Activated CD4-positive, alpha-beta memory T cell treated with anti-CD3 and anti-CD28 coated beads, Interleukin-2, amount 10 ng/mL, durations not matched to agents 7 days and 5 days (primary cell): ENCODE data around the gene TGM3. TPM values are rescaled to one million over a fixed set of nuclear protein-coding genes. Genes with fewer than 3 reads are reported as not detected.
A peak's percentile ranks its signal among the peaks of the same experiment; 100 is the strongest.

Source experiments
- CTCF ChIA-PET: fragments of 350-600 bp; sonication (Branson Sonifier 250); formaldehyde crosslinking; loops from one replicate; lab custom pipeline; 2021; ENCODE audit warnings: antibody characterized with exemption, inconsistent platforms; lab: Charles Lee
- POLR2A ChIA-PET: fragments of 350-600 bp; sonication (Branson Sonifier 250); formaldehyde crosslinking; loops from one replicate; lab custom pipeline; 2021; ENCODE audit warnings: antibody characterized with exemption; lab: Charles Lee
- DNase-seq: peaks from one replicate; pipeline ENCODE4 v3.0.0-alpha.2; 2020
- H3K27ac Mint-ChIP-seq: one replicate; pipeline ENCODE4 v1.8.0; 2021; ENCODE audit warnings: mild to moderate bottlenecking, mixed read lengths
- H3K27me3 Mint-ChIP-seq: one replicate; pipeline ENCODE4 v1.8.0; 2021; ENCODE audit warnings: mixed read lengths
- H3K36me3 Mint-ChIP-seq: one replicate; pipeline ENCODE4 v1.8.0; 2021; ENCODE audit warnings: low read depth, mixed read lengths
- H3K4me1 Mint-ChIP-seq: one replicate; pipeline ENCODE4 v1.8.0; 2021; ENCODE audit warnings: mixed read lengths
- H3K4me3 Mint-ChIP-seq: one replicate; pipeline ENCODE4 v1.8.0; 2021; ENCODE audit warnings: mild to moderate bottlenecking, mixed read lengths
- H3K9me3 Mint-ChIP-seq: one replicate; pipeline ENCODE4 v1.8.0; 2021; ENCODE audit warnings: mixed read lengths
- total RNA-seq, 2 experiments: library from RNA; stranded (reverse); gene quantifications; one replicate each; pipeline ENCODE4 v1.2.3, GENCODE V29; 2021

The TGM3 gene
- total RNA-seq, 2 experiments from 2014 or later = not detected

DNA sequence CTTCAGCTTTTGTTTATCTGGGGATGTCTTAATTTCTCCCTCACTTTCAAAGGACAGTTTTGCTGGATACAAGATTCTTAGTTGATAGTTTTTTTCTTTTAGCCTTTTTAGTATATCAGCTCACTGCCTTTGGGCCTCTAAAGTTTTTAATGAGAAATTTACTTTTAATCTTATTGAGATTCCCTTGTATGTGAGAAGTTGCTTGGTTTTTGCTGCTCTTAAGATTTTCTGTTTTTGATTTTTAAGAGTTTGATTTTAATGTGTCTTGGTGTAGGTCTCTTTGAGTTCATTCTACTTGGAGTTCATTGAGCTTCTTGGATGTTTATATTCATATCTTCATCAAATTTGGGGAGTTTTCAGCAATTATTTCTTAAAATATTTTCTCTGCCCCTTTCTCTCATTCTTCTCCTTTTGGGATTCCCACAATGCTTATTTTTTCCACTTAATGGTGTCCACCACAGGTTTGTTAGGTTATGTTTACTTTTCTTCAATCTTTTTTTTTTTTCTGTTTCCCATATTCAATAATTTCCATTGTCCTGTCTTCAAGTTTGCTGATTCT lies 65.3 kb downstream of the TGM3 start:
- ChIA-PET POLR2A (no interaction called here), CTCF (interaction anchor here (1.2 to 1.3 kb wide), 2 partner anchors 26 to 91 kb away, joined by 3 to 5 read pairs; no protein-coding TSS in a partner anchor)
- H3K36me3 Mint-ChIP-seq = no peaks in the 10 kb centered on the region

DNA sequence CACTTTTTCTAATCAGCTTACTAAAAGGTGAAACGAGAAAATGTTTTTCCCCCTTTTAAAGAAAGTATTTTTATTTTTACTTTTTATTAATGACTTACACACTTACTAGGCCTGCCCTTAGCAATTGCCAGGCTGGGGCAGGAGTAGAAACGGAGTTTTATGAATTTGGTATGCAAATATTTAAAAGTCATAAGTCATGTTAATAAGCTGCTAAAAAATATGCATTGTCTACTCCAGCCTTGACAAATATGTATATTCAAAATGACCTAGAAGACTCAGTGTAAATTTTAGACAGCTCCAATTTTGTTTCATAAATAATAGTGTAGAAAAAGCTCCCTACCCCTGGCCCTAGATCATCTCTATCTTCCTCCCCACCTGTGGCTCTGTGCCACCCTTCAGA lies 67.4 kb downstream of the TGM3 start:
- CTCF ChIA-PET = no interaction called here
- H3K36me3 Mint-ChIP-seq = no peaks in the 10 kb centered on the region
- no peaks in the 10 kb centered on the region for H3K4me1 Mint-ChIP-seq
- H3K27ac Mint-ChIP-seq = no peak overlapping the region
- peaks cover 33% of the 10 kb centered on the region for H3K27me3 Mint-ChIP-seq
- DNase-seq = no peak
- H3K9me3 Mint-ChIP-seq = peaks cover 4% of the 10 kb centered on the region
- H3K4me3 Mint-ChIP-seq = no peak overlapping the region
- POLR2A ChIA-PET = no interaction called here

More for the DNA sequence above, 65.3 kb downstream of the TGM3 start:
- H3K27ac Mint-ChIP-seq = no peak overlapping the region
- H3K4me3 Mint-ChIP-seq = no peak overlapping the region
- no peak for DNase-seq
- H3K4me1 Mint-ChIP-seq = no peaks in the 10 kb centered on the region
- H3K27me3 Mint-ChIP-seq = peaks cover 33% of the 10 kb centered on the region
- H3K9me3 Mint-ChIP-seq = peaks cover 4% of the 10 kb centered on the region

GRCh38 chr20:2363587-2363986 lies 67.8 kb downstream of the TGM3 start:
- no peak for DNase-seq
- ChIA-PET POLR2A (no interaction called here), CTCF (no interaction called here)
- H3K36me3 Mint-ChIP-seq = no peaks in the 10 kb centered on the region
- no peak overlapping the region for H3K4me3 Mint-ChIP-seq
- no peaks in the 10 kb centered on the region for H3K4me1 Mint-ChIP-seq
- peaks cover 4% of the 10 kb centered on the region for H3K9me3 Mint-ChIP-seq
- H3K27me3 Mint-ChIP-seq = peaks cover 35% of the 10 kb centered on the region
- H3K27ac Mint-ChIP-seq = no peak overlapping the region

DNA sequence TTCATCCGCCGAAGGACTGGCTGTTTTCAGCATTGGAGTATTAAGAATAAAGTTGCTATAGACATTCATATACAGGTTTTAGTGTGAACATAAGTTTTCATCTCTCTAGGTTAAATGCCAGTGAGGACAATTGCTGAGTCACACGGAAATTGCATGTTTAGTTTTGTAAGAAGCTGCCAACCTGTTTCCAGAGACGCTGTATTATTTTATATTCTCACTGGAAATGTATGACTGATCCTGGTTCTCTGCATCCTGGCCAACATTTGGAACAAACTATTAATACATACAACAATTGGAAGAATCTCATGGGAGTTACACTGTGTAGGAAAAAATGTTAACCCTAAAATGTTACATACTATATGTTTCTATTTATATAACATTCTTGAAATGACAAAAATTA lies 68.2 kb downstream of the TGM3 start:
- Mint-ChIP-seq H3K4me3 (no peak overlapping the region), H3K27me3 (peaks cover 32% of the 10 kb centered on the region), H3K36me3 (no peaks in the 10 kb centered on the region), H3K9me3 (peaks cover 4% of the 10 kb centered on the region), H3K4me1 (no peaks in the 10 kb centered on the region), H3K27ac (no peak overlapping the region)
- POLR2A ChIA-PET = no interaction called here
- no peak for DNase-seq
- CTCF ChIA-PET = no interaction called here

DNA sequence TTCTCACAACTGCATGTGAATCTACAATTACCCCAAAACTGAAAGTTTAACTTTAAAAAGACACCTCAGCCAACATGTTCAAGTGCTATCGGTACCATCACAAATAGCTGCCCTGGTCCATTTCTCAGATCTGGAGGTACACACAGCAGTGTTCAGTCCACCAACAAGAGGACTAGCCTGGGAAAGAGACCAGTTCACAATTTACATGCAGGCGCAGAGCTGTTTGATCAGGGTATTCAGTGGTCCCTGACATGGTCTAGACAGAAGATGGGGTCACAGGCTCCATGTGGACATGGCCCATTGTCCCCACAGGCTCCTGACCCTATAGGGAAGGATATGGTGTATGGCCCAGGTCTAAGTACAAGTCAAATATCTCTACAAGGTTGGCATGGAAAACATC lies 69.3 kb downstream of the TGM3 start:
- DNase-seq = no peak
- peaks cover 4% of the 10 kb centered on the region for H3K9me3 Mint-ChIP-seq
- H3K27me3 Mint-ChIP-seq = peaks cover 28% of the 10 kb centered on the region
- no peaks in the 10 kb centered on the region for H3K36me3 Mint-ChIP-seq
- no peak overlapping the region for H3K27ac Mint-ChIP-seq
- no peaks in the 10 kb centered on the region for H3K4me1 Mint-ChIP-seq
- CTCF ChIA-PET = interaction anchor here (0.9 kb wide), 1 partner anchor 22 kb away, joined by 3 read pairs; no protein-coding TSS in a partner anchor
- POLR2A ChIA-PET = no interaction called here
- no peak overlapping the region for H3K4me3 Mint-ChIP-seq

DNA sequence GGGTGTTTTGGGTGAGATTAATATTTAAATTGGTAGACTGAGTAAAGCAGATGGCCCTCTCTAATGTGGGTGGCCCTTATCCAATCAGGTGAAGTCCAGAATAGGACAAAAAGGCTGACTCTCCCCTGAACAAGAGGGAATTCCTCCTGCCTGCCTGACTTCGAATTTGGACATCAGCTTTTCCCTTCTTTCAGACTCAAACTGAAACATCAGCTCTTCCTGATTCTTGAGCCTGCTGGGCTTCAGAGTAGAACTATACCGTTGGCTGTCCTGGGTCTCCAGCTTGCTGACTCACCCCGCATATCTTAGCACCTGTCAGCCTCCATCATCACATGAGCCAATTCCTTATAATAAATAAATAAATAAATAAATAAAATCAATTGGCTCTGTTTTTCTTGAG lies 69.9 kb downstream of the TGM3 start:
- H3K4me1 Mint-ChIP-seq = no peaks in the 10 kb centered on the region
- no peak overlapping the region for H3K27ac Mint-ChIP-seq
- H3K9me3 Mint-ChIP-seq = peaks cover 4% of the 10 kb centered on the region
- CTCF ChIA-PET = interaction anchor here (0.9 kb wide), 1 partner anchor 21 kb away, joined by 3 read pairs; no protein-coding TSS in a partner anchor
- no peak overlapping the region for H3K4me3 Mint-ChIP-seq
- DNase-seq = no peak
- no peaks in the 10 kb centered on the region for H3K36me3 Mint-ChIP-seq
- POLR2A ChIA-PET = no interaction called here
- peaks cover 27% of the 10 kb centered on the region for H3K27me3 Mint-ChIP-seq

DNA sequence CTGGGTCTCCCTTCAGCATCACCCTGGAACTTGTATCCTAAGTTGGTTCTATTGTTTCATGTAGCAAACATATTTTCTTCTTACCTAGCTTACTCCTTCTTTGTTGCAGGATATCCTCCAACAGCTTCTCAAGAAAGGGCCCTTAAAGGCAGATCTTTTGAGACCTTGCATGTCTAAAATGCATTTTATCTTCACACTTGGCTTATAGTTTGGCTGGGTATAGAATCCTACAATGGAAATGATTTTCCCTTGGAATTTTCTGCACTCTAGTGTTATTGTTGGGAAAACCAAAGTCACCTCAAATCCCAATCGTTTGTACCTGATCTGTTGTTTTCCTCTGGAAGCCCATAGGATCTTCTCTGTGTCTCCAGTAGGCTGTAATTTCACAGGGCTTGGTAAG lies 72.8 kb downstream of the TGM3 start:
- H3K4me1 Mint-ChIP-seq = no peaks in the 10 kb centered on the region
- no peak overlapping the region for H3K4me3 Mint-ChIP-seq
- no peaks in the 10 kb centered on the region for H3K36me3 Mint-ChIP-seq
- H3K27me3 Mint-ChIP-seq = peaks cover 26% of the 10 kb centered on the region
- no peak overlapping the region for H3K27ac Mint-ChIP-seq
- no peak for DNase-seq
- ChIA-PET POLR2A (no interaction called here), CTCF (interaction anchor here (3.6 kb wide), 1 partner anchor 19 kb away, joined by 16 read pairs; no protein-coding TSS in a partner anchor)
- no peaks in the 10 kb centered on the region for H3K9me3 Mint-ChIP-seq

GRCh38 chr20:2373098-2373497 lies 77.3 kb downstream of the TGM3 start:
- ChIA-PET CTCF (interaction anchor here (2.6 kb wide), 1 partner anchor 13 kb away, joined by 10 read pairs; no protein-coding TSS in a partner anchor), POLR2A (interaction anchor here (1.5 kb wide), 1 partner anchor 98 kb away, joined by 4 read pairs; the partner anchor contains the start of gene SNRPB)
- DNase-seq = no peak
- Mint-ChIP-seq H3K36me3 (no peaks in the 10 kb centered on the region), H3K27me3 (peaks cover 33% of the 10 kb centered on the region), H3K4me3 (no peak overlapping the region), H3K27ac (no peak overlapping the region), H3K9me3 (no peaks in the 10 kb centered on the region), H3K4me1 (no peaks in the 10 kb centered on the region)

DNA sequence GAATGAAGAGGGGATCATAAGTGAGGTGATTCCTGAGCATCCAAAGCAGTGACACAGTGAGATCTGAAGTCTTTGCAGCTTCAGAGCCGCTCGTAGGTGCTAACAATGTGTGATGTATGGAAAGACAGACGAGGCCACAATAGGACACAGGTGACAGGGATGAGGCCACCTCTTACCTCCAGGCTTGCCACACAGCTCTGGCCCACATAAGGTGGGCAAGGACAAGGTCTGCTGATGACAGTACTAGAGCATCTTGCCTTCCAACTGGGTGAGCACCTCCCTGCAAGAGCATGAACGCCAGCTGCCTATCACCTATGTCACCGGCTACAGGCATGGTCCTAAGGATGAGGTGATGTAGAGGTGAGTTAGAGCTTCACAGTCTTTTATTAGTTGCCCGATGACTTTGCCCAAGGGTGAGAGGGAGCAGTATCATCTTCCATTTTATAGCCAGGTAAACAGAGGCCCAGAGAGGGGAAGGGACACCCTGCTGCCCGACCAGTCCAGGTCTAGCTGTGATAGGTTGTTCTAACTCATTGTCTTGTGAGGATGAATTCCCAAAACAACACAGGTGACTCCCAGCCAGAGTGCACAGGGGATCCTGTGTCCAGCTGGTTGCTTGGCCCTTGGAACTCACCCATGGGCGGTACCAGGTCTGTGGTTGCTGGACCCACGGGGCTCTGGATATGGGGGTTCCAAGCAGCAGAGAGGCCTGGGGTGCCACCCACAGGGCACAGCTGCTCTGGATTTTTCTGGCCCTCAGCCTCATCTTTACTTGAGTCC lies 78.7 kb downstream of the TGM3 start:
- no peaks in the 10 kb centered on the region for H3K36me3 Mint-ChIP-seq
- H3K9me3 Mint-ChIP-seq = no peaks in the 10 kb centered on the region
- H3K27me3 Mint-ChIP-seq = peaks cover 28% of the 10 kb centered on the region

GRCh38 chr20:2378893-2379292 lies 83.1 kb downstream of the TGM3 start:
- CTCF ChIA-PET = interaction anchor here (0.8 to 3.5 kb wide), 3 partner anchors 8 to 145 kb away, joined by 3 to 19 read pairs (median 7); no protein-coding TSS in a partner anchor
- Mint-ChIP-seq H3K27me3 (peaks cover 10% of the 10 kb centered on the region), H3K4me1 (peaks cover 16% of the 10 kb centered on the region), H3K36me3 (no peaks in the 10 kb centered on the region), H3K9me3 (no peaks in the 10 kb centered on the region), H3K27ac (no peak overlapping the region), H3K4me3 (no peak overlapping the region)
- POLR2A ChIA-PET = interaction anchor here (1.3 kb wide), 1 partner anchor 9 kb away, joined by 3 read pairs; no protein-coding TSS in a partner anchor
- DNase-seq = no peak

More for the DNA sequence above, 78.7 kb downstream of the TGM3 start:
- ChIA-PET CTCF (interaction anchor here (2.6 kb wide), 1 partner anchor 12 kb away, joined by 10 read pairs; no protein-coding TSS in a partner anchor), POLR2A (no interaction called here)
- Mint-ChIP-seq H3K4me1 (peaks cover 9% of the 10 kb centered on the region), H3K4me3 (no peak overlapping the region), H3K27ac (no peak overlapping the region)
- DNase-seq = no peak

GRCh38 chr20:2379511-2380229 lies 83.9 kb downstream of the TGM3 start:
- ChIA-PET POLR2A (interaction anchor here (0.7 to 1.3 kb wide), 2 partner anchors 8 to 30 kb away, joined by 3 read pairs; no protein-coding TSS in a partner anchor), CTCF (interaction anchor here (0.8 to 3.5 kb wide), 3 partner anchors 7 to 145 kb away, joined by 3 to 19 read pairs (median 7); no protein-coding TSS in a partner anchor)
- Mint-ChIP-seq H3K27me3 (peaks cover 6% of the 10 kb centered on the region), H3K4me3 (no peak overlapping the region), H3K4me1 (peaks cover 16% of the 10 kb centered on the region), H3K9me3 (no peaks in the 10 kb centered on the region), H3K27ac (no peak overlapping the region), H3K36me3 (no peaks in the 10 kb centered on the region)
- DNase-seq = peak; percentile 20

DNA sequence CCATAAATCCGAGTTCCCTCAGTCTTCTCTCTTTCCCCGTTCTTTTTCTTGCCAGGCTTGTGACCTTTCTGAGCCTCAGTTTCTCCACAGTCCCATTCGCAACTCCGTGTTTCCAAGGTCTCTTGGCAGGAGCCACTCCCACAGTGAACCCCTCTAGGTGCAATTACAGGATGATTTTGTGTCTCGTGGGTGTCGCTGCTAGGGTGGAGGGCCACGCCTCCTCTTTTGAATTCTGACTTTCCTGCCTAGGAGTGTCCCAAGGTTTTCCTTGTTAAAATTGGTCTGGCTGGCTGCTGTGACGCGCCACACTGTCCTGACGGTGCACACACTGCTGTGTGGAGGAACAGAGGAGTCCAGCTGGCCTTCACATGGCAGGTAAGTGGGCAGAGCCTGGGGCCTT lies 84.8 kb downstream of the TGM3 start, which contains the start of gene TGM6:
Gene TGM6 (plus strand): TSS at position 301 of the 400 bp plus-strand sequence. CDS start 68 bp downstream, at position 369.
- POLR2A ChIA-PET = no interaction called here
- no peaks in the 10 kb centered on the region for H3K9me3 Mint-ChIP-seq
- H3K36me3 Mint-ChIP-seq = no peaks in the 10 kb centered on the region
- peaks cover 16% of the 10 kb centered on the region for H3K4me1 Mint-ChIP-seq
- H3K4me3 Mint-ChIP-seq = no peak within 1 kb of the TSS
- H3K27me3 Mint-ChIP-seq = peaks cover 6% of the 10 kb centered on the region
- no peak within 1 kb of the TSS for H3K27ac Mint-ChIP-seq
- CTCF ChIA-PET = interaction anchor here (1.9 kb wide), 1 partner anchor 72 kb away, joined by 7 read pairs; no protein-coding TSS in a partner anchor
- DNase-seq = no peak
